GM19455 (cell line): ENCODE results near the gene WSB1.

Experiments used
- ATAC-seq: cut with Tn5 transposase; IDR thresholded peaks from one replicate; pipeline ENCODE4 v1.9.1; 2021; ENCODE audit not compliant: unreplicated experiment

The WSB1 gene

DNA sequence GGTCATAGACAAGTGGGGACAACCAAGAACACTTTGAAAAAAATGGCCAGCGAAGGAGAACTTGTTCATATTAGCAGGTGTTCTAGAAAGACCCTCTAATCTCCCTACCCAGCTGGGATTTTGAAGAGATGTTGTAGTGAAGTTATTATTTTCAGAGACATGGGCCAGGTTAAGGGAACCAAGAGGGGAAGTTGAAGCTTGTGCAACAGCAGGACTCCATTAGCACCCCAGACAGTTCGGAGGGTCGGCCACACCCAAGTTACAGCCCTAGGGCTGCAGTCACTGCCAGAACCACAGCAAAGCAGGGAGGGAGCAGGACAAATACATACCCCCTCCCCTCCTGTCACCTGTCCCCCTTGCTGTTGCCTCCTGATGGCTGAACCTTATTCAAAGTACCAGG is 42.3 kb downstream of the WSB1 start:
- no peak for ATAC-seq

DNA sequence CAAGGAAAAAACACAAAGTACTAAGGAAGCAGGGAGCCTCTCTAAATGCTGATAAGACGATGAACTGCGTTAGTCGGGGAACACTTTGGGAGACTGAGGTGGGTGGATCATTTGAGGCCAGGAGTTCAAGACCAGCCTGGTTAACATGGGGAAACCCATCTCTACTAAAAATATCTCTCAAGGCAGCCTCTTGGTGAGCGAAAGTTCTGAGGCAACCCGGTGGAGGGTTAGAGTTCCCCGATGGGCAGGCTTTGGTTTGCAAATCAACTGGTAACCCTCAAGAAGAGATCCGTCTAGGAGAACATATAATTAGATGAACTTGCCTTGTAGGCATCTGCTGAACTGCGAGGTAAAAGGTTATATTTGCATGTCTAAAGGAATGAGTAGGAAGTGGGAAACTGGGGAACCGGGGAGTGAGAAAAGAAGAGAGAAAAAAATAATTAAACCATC is 44.6 kb downstream of the WSB1 start:
- ATAC-seq, result peak; percentile 59

DNA sequence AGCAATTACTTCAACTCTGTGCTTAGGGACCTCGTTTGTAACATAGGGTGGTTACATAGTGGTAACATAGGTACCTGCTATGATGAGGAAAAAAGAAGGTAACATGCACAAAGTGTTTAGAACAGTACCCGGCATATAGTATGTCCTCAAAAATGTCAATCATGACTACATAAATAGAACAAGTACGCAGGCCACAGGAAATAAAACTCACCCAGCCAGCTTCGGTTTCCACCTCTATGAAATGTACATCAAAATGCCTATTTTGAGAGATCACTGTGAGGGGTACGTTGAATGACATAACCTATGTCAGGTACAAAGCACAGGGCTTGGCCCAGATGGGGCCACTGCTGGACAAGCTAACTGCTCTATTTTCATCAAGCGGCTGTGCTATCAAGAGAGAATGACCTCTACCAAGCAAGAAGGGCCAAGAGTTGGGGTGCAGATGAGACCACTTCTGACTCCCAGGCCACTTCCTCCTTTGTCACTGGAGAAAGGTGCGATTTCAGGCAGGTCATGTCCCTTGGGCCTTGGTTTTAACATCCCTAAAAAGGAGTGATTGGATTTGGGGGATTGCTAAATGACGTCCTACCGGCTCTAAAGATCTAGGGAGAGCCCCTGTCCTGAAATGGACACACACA is 45.4 kb downstream of the WSB1 start:
- ATAC-seq, result peak; percentile 44

DNA sequence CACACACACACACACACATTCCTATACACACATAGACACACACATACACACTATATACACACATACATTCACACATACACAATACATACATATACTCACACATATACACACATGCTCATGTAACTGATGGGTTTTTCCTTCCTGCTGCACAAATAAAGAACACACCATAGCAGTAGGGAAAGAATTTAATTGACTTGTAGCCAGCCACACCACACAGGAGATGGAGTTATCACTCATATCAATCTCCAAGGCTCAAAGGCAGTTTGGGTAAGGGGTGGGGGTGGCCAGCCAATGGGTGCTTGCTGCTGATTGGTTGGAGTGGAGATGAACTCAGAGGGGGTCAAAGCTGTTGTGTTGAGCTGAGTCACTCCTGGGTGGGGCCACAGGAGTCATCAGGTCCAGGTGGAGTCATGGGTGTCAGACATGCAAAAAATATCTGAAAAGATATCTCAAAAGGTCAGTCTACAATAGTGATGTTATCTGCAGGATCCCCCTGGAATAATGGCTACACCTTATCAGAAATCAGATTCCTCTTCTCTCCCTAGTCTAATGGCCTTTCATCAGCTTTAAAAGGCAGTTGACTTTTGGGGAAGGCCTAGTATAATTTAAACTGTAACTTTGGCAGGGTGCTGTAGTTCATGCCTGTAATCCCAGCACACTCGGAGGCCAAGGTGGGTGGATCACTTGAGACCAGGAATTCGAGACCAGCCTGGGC is 46.1 kb downstream of the WSB1 start:
- ATAC-seq, result no peak

DNA sequence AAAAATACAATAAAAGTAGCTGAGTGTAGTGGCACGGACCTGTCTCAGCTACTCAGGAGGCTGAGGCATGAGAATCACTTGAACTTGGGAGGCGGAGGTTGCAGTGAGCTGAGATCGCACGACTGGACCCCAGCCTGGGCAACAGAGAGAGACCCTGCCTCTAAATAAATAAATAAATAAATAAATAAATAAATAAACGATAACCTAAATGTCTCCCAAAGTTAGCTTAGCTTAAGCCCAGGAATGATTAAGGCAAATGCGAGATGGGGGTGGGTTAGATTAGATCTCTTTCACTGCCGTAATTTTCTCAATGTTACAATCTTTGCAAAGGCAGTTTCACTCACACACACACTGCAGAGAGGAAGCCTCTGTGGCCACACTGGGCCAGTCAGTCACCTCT is 46.7 kb downstream of the WSB1 start:
- no peak for ATAC-seq

DNA sequence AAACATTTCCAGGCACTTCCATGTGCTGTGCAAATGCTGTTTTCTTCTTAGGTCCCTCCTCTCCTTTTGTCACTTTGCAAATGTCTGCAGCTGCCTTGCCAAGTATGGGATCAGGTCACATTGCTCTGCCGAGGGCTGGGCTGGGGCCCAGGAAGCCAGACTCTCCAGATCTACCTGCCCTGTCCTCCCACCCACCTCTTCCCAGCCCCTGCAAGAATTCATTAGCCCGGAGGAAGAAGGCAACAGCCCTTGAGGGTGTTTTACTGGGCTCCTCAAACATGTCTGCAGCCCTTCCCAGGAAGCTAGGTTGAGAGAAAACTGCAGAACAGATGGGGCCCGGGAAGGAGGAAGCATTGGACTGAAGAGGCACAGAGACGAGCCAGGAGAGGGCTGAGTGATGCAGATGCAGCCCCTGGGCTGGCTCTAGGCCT is 47.1 kb downstream of the WSB1 start:
- ATAC-seq, result no peak

DNA sequence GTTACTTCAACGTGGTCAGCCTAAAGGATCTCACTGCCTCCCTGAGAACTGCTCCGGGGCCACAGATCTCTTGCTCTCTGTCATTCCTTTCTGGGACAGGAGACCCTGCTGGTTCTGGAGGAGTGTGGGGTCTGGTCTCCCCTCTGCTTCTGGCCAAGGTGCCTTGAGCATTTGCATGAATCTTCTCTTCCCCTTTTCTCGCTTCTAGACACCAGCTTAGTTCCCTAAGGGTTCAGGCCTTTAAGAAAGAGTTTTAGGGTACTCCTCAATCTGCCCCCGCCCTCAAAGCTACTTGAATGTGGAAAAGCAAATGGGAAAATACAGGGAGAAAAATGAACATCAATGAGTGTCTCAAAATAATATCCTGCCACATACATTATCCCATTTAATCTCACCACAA is 48.1 kb downstream of the WSB1 start:
- ATAC-seq, result no peak

DNA sequence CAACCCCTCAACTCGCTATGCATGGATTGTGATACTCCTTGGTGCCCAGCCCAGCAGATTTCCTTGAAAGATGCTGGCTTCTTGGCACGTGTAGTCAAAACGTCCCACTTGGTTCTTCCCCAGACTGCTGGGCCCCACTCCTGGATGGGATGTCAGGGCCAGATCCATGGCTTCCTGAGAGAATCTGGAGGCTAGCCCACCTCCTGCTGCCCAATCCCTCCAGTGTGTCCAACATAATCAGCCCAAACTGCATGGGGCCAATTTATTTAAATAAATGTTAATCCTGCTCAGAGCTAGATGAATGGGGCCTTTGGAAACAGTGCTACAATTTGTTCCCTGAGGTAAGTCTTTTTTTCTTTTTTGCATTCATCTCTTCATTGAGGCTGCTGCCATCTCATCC is 49.4 kb downstream of the WSB1 start:
- no peak for ATAC-seq

DNA sequence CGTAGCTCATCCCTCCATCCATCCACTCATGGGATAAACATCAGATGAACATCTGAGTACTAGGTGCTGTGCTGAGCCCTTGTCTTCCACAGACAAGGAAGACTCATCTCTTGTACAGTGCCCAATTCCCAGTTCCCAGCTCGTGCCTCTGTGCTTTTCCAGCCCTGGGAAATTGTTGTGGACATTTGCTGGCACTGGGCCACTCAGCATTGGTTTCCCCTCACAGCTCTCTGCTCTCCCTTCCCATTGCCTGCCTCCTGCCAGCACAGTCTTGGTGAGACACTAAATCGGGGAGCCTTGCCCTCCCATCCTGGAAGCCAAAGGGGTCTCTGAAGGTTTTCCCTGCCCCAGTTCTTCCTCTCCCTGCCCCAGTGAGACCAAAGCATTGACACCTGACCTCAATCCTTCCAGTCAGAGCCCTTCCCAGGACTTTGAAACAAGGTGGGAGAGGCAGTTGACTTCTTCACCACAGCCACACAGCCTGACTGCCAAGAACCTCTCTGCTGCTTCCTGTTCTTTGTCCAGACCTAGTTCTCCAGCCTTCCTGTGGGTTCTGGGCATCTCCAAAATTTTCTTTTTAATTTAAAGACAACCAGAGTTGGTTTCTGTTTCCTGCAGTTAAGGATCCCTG is 50.2 kb downstream of the WSB1 start:
- no peak for ATAC-seq

DNA sequence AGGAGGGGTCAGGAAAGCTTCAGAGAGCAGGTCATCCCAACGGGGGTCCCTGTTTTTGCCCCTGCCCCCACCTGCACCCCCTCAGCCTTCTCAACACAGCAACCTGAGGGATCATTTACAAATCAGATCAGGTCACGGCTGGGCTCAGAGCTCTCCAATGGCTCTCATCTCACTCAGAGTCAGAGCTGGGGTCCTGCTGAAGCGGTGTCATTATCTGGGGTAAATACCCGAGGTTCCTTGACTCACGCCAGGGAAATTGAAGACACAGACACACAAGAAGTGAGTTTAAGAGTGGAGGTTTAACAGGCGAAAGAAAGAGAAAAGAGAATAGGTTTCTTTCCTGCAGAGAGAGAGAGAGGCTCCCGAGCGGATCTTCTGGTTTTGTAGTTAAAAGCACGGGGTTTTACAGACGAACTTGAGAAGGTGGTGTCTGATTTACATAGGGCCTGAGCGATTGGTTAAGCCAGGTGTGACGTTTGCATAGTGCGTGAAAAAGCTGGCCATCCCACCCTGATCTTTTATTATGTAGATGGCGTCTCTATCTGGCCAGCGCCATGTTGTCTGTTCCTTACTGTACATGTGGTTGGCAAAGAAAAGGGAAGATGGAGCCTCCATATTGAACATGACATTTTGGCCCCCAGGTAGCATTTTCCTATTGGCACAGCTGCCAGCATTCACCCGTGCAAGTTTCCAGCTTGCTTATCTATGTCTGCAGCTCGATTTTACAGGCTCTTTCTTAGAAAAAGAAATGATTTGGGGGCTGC is 51.4 kb downstream of the WSB1 start:
- no peak for ATAC-seq

DNA sequence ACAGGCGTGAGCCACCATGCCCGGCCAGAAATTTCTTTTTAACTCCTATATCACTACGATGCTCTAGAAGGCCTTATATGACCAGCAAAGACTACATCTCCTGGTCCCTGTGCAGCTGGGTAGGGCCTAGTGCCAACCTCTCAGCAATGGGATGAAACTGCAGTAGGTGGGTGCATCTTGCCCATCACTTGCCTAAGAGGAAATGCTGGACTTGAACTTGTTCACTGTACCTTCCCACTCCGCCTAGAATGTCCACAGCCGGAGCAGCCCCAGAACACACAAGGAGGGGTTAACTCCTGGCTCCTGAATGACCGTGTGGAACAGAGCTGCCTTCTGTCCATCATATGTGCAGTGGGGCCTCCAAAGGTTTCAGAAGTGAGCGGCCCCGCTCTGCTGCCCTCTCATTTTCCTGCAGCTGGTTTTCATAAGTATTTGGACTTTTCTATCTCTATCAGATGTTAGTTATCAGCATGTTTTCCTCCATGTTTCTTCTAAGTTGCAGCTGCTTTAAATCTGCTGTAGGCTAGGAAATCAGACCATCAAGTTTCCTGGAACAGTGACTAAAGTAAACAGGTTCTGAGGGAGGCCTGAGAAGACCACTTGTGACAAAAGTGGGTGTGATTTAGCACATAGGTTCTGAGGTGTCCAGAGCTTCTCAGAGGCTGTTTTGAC is 52.5 kb downstream of the WSB1 start:
- ATAC-seq, result no peak

DNA sequence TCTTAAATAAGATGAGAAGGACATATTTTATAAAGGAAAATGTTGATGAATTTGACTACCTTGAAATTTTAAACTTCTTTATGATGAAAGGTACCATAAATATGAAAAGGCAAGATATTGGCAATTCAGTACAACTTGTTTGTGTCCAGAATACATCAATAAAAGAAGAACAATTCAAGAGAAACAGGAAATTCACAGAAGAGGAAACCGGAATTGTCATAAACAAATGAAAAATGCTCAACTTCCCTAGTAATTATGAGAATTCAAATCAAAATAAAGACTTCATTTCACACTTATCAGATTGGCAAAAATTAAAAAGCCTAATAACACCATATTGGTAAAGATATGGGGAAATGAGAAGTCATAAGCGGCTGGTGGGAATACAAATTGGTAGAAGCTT is 54.3 kb downstream of the WSB1 start:
- no peak for ATAC-seq

DNA sequence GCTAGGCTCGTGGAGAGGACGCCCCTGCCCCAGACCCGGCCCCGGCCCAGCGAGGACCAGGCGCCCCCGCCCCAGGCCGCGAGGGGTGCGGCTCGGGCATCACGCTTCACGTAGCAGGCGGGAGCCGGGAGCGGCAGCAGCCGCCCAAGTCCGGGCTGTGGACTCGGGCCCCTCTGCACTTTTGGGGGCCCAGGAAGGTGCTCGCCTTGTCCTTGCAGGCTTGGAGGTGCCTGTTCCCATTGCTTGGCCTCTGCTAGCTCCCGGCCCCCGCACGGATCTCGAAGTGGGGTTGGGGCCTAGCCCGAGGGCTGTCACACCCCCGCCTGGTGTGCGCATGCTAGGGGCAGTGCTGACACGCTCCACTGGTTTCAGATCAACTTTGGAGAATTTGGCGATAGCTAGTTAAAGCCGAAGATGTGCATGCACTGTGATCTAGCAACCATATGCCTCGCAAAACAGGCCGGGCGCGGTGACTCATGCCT is 55.7 kb downstream of the WSB1 start:
- ATAC-seq, result no peak

DNA sequence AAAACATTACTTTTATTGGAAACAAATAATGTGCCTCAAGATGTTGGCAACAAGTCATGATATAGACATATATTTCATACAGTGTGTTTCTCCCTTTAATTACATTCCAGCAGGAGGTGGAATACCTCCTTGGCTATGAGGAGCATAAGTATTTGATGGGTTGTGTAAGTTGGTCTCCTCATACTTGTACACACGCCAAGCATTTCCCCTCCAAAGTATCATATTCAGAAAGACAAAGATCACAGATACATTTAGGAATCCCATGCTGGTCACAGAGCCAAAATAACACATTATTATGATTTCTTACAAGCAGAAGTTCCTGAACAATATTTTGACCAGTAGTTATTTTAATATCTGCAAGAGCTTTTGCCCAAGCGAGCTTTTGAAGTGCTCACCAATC is 57.8 kb downstream of the WSB1 start:
- ATAC-seq, result no peak

DNA sequence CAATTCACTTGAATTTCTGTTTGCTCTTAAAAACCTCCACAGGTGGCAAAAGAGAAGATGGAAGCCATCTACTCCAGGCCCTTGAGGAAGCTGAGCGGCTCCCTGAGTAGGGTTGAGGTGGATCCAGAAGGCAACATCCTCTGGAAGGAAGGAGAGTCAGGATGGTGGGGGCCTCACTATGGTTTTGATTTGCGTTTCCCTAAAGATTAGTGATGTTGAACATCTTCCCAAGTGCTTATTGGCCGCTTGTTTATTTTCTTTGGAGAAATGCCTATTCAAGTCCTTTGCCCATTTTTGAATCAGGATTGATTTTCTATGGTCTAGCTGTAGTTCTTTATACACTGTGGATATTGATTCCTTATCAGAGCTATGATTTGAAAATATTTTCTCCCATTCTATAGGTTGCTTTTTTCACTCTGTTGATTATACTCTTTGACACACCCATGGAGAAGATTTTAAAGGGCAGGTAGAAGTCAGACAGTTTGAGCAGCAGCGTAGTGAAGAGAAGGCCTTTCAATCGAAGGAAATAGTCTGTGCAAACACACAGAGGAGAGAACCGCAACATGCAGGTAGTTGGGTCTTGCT is 58.6 kb downstream of the WSB1 start:
- no peak for ATAC-seq

DNA sequence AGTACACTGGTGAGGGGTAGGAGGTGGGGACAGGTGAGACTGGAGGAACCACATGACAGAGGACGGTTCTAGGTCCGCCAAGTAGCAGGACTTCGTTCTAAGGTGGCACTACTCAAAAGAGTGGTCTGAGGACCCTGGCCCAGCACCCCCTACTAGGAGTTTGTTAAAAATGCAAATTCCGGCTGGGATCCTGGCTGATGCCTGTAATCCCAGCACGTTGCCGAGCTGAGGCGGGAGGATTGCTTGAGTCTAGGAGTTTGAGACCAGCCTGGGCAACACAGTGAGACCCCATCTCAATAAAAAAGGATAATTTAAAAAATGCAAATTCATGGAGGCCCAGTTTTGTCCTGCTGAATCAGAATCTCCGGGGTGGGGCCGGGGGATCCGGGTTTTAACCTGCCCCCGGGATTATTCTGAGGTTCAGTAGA is 59.1 kb downstream of the WSB1 start:
- no peak for ATAC-seq

DNA sequence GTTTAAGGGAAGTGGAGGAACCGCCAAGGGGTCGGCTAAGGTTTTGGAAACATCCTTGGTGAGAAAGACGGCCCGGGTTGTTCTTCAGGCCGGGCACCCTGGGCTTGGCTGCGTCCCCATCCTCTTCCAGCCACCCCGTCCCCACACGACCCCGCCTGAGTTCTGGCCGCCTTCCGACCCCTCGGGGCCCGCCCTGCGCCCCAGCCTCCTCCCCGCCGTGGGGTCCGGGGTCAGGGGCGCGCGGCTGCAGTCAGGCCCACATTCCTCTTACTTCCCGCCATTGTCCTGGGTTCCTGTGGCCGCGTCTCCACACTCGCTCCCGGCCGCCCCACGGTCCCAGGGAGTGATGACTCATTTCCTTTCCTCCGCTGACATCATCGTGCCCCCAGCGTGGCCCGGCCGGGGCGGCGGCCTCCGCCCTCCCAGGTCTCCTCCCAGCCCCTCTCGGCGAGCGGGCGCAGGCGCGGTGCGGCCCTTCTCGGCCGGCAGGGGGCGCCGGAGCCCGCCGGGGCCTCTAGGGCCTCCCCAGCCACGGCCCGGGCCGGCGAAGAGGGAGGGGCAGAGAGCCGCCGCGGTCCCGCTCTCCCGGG is 59.6 kb downstream of the WSB1 start:
- ATAC-seq, result peak; percentile 82

DNA sequence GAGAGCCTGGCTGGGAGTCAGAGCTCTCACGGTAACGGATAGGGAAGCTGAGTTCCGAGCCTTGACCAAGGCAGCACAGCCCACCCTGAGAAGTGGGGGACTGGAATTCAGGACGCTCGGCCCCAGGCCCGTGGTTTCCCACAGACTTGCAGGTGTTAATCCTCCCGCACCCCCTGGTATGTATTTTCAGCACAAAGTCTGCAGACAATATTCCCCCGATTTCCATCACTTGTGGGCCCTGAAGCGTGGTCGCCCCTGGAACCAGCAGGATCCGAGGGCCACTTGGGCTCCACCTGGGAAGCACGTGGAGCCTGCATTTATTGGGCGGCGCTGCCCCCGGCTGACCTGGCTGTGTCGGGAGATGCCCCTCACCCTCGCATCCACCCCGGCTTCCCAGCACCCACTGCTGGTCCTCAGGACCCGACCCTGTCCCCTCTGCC is 60.2 kb downstream of the WSB1 start:
- ATAC-seq, result no peak

DNA sequence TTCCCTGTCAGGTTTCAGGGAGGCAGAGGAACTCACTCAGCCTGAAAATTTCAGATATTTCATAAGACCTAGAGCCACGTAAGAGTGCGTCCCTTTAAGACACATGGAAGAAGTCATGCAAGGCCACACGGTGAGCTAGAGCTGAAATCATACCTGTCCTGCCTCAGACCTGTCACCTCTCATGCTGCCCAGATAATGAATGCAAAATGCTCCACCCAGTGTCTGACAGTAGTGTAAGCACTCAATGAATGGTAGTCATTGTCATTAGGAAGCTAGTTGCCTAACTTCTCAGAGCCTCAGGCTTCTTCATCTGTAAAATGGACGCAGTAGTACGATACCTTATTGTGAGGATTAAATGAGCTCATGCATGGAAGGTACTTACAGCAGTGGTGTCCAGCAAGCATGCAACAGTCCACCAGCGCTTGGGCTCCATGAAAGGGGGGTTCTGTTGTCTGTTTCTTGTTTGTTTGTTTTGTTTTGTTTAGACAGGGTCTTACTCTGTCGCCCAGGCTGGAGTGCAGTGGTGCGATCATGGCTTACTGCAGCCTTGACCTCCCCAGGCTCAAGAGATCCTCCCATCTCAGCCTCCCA is 60.7 kb downstream of the WSB1 start:
- ATAC-seq, result no peak

DNA sequence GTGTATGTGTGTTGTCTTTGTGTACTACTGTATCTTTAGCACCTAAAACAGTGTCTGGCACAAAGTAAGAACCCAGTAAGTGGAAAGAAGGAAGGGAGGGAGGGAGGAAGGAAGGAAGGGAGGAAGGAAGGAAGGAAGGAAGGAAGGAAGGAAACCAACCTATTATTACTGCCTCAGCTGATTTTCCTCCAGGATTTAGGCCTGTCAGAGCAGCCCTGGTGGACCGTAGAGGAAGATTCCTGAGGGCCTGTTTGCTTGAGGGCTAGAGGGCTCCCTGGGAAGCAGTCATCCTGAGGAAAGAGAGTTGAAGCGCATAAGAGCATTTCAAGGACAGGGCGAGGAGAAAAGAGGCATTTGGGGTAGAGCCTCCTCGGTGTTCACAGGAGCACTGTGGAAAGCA is 61.5 kb downstream of the WSB1 start:
- no peak for ATAC-seq
